ENCODE data around the gene DNAH10.

DNAH10 gene

GRCh38 chr12:123750159-123750656 lies 11.9 kb upstream of the DNAH10 start:
- H3K36me3 ChIP-seq (ENCODE audit: insufficient read depth, low read length) = peaks cover 53% of the 10 kb centered on the region; the same call in 1 of the 2 replicates
- no peak overlapping the region for H3K4me2 ChIP-seq (ENCODE audit: low read depth, low read length, poor library complexity, severe bottlenecking)
- H3K79me2 ChIP-seq (ENCODE audit: insufficient read depth, low read length) = no peaks in the 10 kb centered on the region
- H3K9me3 ChIP-seq (ENCODE audit: insufficient read depth, low read depth, low read length) = no peaks in the 10 kb centered on the region
- H3K9ac ChIP-seq (ENCODE audit: low read depth, low read length, poor library complexity, severe bottlenecking) = no peak overlapping the region
- TF ChIP-seq EZH2phosphoT487 (IDR thresholded peaks at IDR 0.05; ENCODE audit: borderline replicate concordance) (no peak), CTCF (conservative IDR thresholded peaks at IDR 0.05; ENCODE audit: low read length) (no peak)
- H3K27me3 ChIP-seq (ENCODE audit: insufficient read depth, low read length, poor library complexity, severe bottlenecking) = no peaks in the 10 kb centered on the region
- H3K4me3 ChIP-seq (ENCODE audit: low read length, poor library complexity, severe bottlenecking) = no peak overlapping the region
- no peak overlapping the region for H2AFZ ChIP-seq (ENCODE audit: low read length)
- H3K4me1 ChIP-seq (ENCODE audit: insufficient read depth, low read length, poor library complexity, severe bottlenecking) = no peaks in the 10 kb centered on the region
- no peaks in the 10 kb centered on the region for H4K20me1 ChIP-seq (ENCODE audit: insufficient read depth, low read length, poor library complexity, severe bottlenecking)
- no peaks in the 10 kb centered on the region for H3F3A ChIP-seq (ENCODE audit: low read depth)
- no peaks in the 10 kb centered on the region for H3K9me2 ChIP-seq (replicated peaks; ENCODE audit: low read depth, low read length)

GRCh38 chr12:123752046-123752445 lies 10.1 kb upstream of the DNAH10 start:
- Histone ChIP-seq H3F3A (ENCODE audit: low read depth) (no peaks in the 10 kb centered on the region), H3K36me3 (ENCODE audit: insufficient read depth, low read length) (peaks cover 57% of the 10 kb centered on the region; the same call in 1 of the 2 replicates), H3K4me2 (ENCODE audit: low read depth, low read length, poor library complexity, severe bottlenecking) (no peak overlapping the region), H3K9ac (ENCODE audit: low read depth, low read length, poor library complexity, severe bottlenecking) (no peak overlapping the region), H3K27me3 (ENCODE audit: insufficient read depth, low read length, poor library complexity, severe bottlenecking) (no peaks in the 10 kb centered on the region), H4K20me1 (ENCODE audit: insufficient read depth, low read length, poor library complexity, severe bottlenecking) (no peaks in the 10 kb centered on the region), H3K9me3 (ENCODE audit: insufficient read depth, low read depth, low read length) (no peaks in the 10 kb centered on the region), H3K79me2 (ENCODE audit: insufficient read depth, low read length) (no peaks in the 10 kb centered on the region), H2AFZ (ENCODE audit: low read length) (no peak overlapping the region), H3K4me1 (ENCODE audit: insufficient read depth, low read length, poor library complexity, severe bottlenecking) (no peaks in the 10 kb centered on the region), H3K9me2 (replicated peaks; ENCODE audit: low read depth, low read length) (no peaks in the 10 kb centered on the region), H3K4me3 (ENCODE audit: low read length, poor library complexity, severe bottlenecking) (no peak overlapping the region)
- TF ChIP-seq CTCF (conservative IDR thresholded peaks at IDR 0.05; ENCODE audit: low read length) = no peak
- no peak for TF ChIP-seq EZH2phosphoT487 (IDR thresholded peaks at IDR 0.05; ENCODE audit: borderline replicate concordance)

- Histone ChIP-seq H3F3A (ENCODE audit: low read depth) (no peaks in the 10 kb centered on the region), H3K9me3 (ENCODE audit: insufficient read depth, low read depth, low read length) (no peaks in the 10 kb centered on the region), H3K9me2 (replicated peaks; ENCODE audit: low read depth, low read length) (no peaks in the 10 kb centered on the region), H3K27me3 (ENCODE audit: insufficient read depth, low read length, poor library complexity, severe bottlenecking) (no peaks in the 10 kb centered on the region), H3K4me2 (ENCODE audit: low read depth, low read length, poor library complexity, severe bottlenecking) (no peak overlapping the region), H3K4me3 (ENCODE audit: low read length, poor library complexity, severe bottlenecking) (no peak overlapping the region), H3K9ac (ENCODE audit: low read depth, low read length, poor library complexity, severe bottlenecking) (no peak overlapping the region), H3K4me1 (ENCODE audit: insufficient read depth, low read length, poor library complexity, severe bottlenecking) (no peaks in the 10 kb centered on the region), H4K20me1 (ENCODE audit: insufficient read depth, low read length, poor library complexity, severe bottlenecking) (no peaks in the 10 kb centered on the region), H3K79me2 (ENCODE audit: insufficient read depth, low read length) (no peaks in the 10 kb centered on the region), H3K36me3 (ENCODE audit: insufficient read depth, low read length) (peaks cover 42% of the 10 kb centered on the region; the same call in 1 of the 2 replicates), H2AFZ (ENCODE audit: low read length) (no peak overlapping the region)
- TF ChIP-seq CTCF (conservative IDR thresholded peaks at IDR 0.05; ENCODE audit: low read length) (0 out of 2 replicates have a peak, but pooled peaks have one; percentile 24), EZH2phosphoT487 (IDR thresholded peaks at IDR 0.05; ENCODE audit: borderline replicate concordance) (no peak)
Observed at GRCh38 chr12:123754041-123754772, 7.9 kb upstream of the DNAH10 start.

Measured in Loucy (cell line).